ENCODE data around the gene PLCB1. TPM values are rescaled to one million over a fixed set of nuclear protein-coding genes. Genes with fewer than 3 reads are reported as not detected.
A peak's percentile ranks its signal among the peaks of the same experiment; 100 is the strongest.

The PLCB1 gene
- total and polyA plus RNA-seq, 2 of the 4 experiments (the other 2 are of a cell fraction), result 5.6 to 16.1 TPM

GRCh38 chr20:8298426-8299043 is 166.5 kb downstream of the PLCB1 start:
- H2BK120ac ChIP-seq (ENCODE audit: low read depth, low read length), result no peak overlapping the region
- no TSS peak for BruUV-seq (replicated peaks)
- DNase-seq (peak; percentile 19), ATAC-seq (ENCODE audit: low read depth) (peak; percentile 77)
- H3K4me2 ChIP-seq (ENCODE audit: low read depth, low read length), result no peak overlapping the region
- no peak overlapping the region for H3K56ac ChIP-seq (ENCODE audit: extremely low read depth, insufficient read depth, low read length)
- no peaks in the 10 kb centered on the region for H3K9me3 ChIP-seq (ENCODE audit: control insufficient read depth, insufficient read depth, low read length)
- H3K36me3 ChIP-seq (ENCODE audit: control insufficient read depth, insufficient read depth, low read length), result no peaks in the 10 kb centered on the region
- H4K20me1 ChIP-seq (ENCODE audit: insufficient read depth, low read length), result no peaks in the 10 kb centered on the region; the same call in 1 of the 2 replicates
- no peak overlapping the region for H4K91ac ChIP-seq (ENCODE audit: insufficient read depth, low read depth, low read length)
- no peak overlapping the region for H3K4me3 ChIP-seq (ENCODE audit: insufficient read depth, low read depth, low read length)
- no peaks in the 10 kb centered on the region for H3K27me3 ChIP-seq (ENCODE audit: control insufficient read depth, insufficient read depth, low read length)
- no peak overlapping the region for H2AK5ac ChIP-seq (ENCODE audit: low read depth, low read length)
- H2BK15ac ChIP-seq (ENCODE audit: low read depth, low read length), result no peak overlapping the region
- no peak overlapping the region for H2AFZ ChIP-seq (replicated peaks; ENCODE audit: low read length, poor library complexity)
- no peak overlapping the region for H2AK9ac ChIP-seq (replicated peaks; ENCODE audit: low read depth, low read length, poor library complexity)
- peaks cover 0 to 6% of the 10 kb centered on the region in 2 experiments; a peak in 2 of 4 replicates for H3K79me1 ChIP-seq (ENCODE audit: low read depth in 1 of 2, low read length in 2 of 2)
- H3K4me1 ChIP-seq (ENCODE audit: control insufficient read depth, insufficient read depth, low read length), result peaks cover 2% of the 10 kb centered on the region; the same call in 1 of the 2 replicates
- no peak overlapping the region for H4K5ac ChIP-seq (ENCODE audit: low read depth, low read length)
- WGBS, 2 experiments (ENCODE audit: extremely low coverage in 2 of 2, insufficient read length in 1 of 2), result no CpG with 5 or more reads among the region's 1 CpG
- no peak overlapping the region for H3K4ac ChIP-seq (ENCODE audit: low read depth, low read length)
- H3K27ac ChIP-seq (ENCODE audit: insufficient read depth, low read length), result no peak overlapping the region
- no peaks in the 10 kb centered on the region; the same call in 1 of the 2 replicates for H3K9me1 ChIP-seq (ENCODE audit: insufficient read depth, low read length)
- H3K23ac ChIP-seq (ENCODE audit: low read depth, low read length), result no peak overlapping the region
- no peak overlapping the region for H2BK20ac ChIP-seq (ENCODE audit: low read depth, low read length)
- in situ Hi-C loops (cut with MboI; ENCODE audit: low sequenced_read_pairs), result no loop called here
- no peak overlapping the region for H2BK5ac ChIP-seq (ENCODE audit: low read depth, low read length, poor library complexity, severe bottlenecking)
- H3K18ac ChIP-seq (ENCODE audit: low read depth, low read length), result no peak overlapping the region
- ChIA-PET POLR2A (ENCODE audit: unreplicated experiment) (interaction anchor here (0.7 kb wide), 1 partner anchor 85 kb away, joined by 5 read pairs; no protein-coding TSS in a partner anchor), CTCF (no interaction called here)
- no peak overlapping the region for H3K9ac ChIP-seq (ENCODE audit: low read depth, low read length)
- H3K14ac ChIP-seq (replicated peaks; ENCODE audit: low read depth, low read length), result no peak overlapping the region
- dilution Hi-C loops (cut with HindIII; ENCODE audit: low sequenced_read_pairs, unreplicated experiment), result no loop called here
- TF ChIP-seq CTCF (conservative IDR thresholded peaks at IDR 0.05; ENCODE audit: low read depth, low read length) (no peak), MAZ (IDR thresholded peaks at IDR 0.05; ENCODE audit: borderline replicate concordance, low read depth, low read length) (no peak), BHLHE40 (IDR thresholded peaks at IDR 0.05; ENCODE audit: low read depth, low read length) (no peak), NFE2L2 (IDR thresholded peaks at IDR 0.05; ENCODE audit: low read depth, low read length) (no peak), POLR2A (IDR thresholded peaks at IDR 0.05; ENCODE audit: low read depth, low read length) (no peak), RCOR1 (IDR thresholded peaks at IDR 0.05; ENCODE audit: insufficient replicate concordance, low read length) (no peak), USF2 (IDR thresholded peaks at IDR 0.05; ENCODE audit: low read depth, low read length) (no peak), MXI1 (IDR thresholded peaks at IDR 0.05; ENCODE audit: borderline replicate concordance, low read depth, low read length) (no peak)
- H4K8ac ChIP-seq (ENCODE audit: low read depth in 2 of 2, low read length in 2 of 2), result no peak overlapping the region
- intact Hi-C loops (cut with micrococcal nuclease), result no loop called here
